ENCODE measurements around the gene ZSCAN21. TPM values are rescaled to one million over a fixed set of nuclear protein-coding genes. Genes with fewer than 3 reads are reported as not detected.

Gene ZSCAN21
- total and polyA plus RNA-seq, 2 donors (not counting 3 experiments of a cell fraction or from before 2014, with no cell fraction given): 7.4 to 7.7 TPM

DNA sequence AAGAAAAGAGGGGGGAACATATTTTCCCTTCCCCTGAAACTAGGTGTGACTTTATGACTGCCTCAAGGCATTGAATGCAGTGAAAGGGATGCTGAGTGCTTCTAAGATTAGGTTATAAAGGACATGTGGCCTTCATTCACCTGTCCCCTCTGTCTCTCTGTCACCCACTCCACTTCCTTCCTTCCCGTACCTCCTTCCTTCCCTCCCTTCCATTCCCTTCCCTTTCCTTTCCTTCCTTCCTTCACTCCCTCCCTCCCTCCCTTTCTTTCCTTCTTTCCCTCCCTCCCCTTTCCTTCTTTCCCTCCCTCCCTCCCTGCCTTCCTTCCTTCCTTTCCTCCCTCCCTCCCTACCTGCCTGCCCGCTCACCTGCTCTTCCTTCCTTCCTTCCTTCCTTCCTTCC lies 38.7 kb upstream of the ZSCAN21 start:
- no peak for FAIRE-seq
- dilution Hi-C loops (cut with MboI; ENCODE audit: extremely low pct_ligation_motif_present, low sequenced_read_pairs): no loop called here
- CTCF ChIA-PET: interaction anchor here (1.1 kb wide), 1 partner anchor 17 kb away, joined by 5 read pairs; no protein-coding TSS in a partner anchor

More for the DNA sequence above, 38.7 kb upstream of the ZSCAN21 start:
- H3K9me3 ChIP-seq (replicated peaks; ENCODE audit: control insufficient read depth, insufficient read depth, low read length): no peaks in the 10 kb centered on the region
- peaks cover 3% of the 10 kb centered on the region for H3K79me2 ChIP-seq (ENCODE audit: control insufficient read depth, insufficient read depth, low read length)
- no peak for DNase-seq (ENCODE audit: low read depth, low spot score)
- intact Hi-C loops (cut with micrococcal nuclease): no loop called here
- H3K4me2 ChIP-seq (ENCODE audit: insufficient read depth, low read length): no peak overlapping the region
- H3K4me3 ChIP-seq (replicated peaks in 1 of 3; ENCODE audit: insufficient read depth in 1 of 3, low read depth in 1 of 3, low read length in 3 of 3): no peak overlapping the region
- TF ChIP-seq MYC (IDR thresholded peaks at IDR 0.05; ENCODE audit: low read depth, low read length) (no peak), FOS (IDR thresholded peaks at IDR 0.05; ENCODE audit: borderline replicate concordance, insufficient read depth, low read length) (no peak), EZH2 (IDR thresholded peaks at IDR 0.05; ENCODE audit: borderline replicate concordance, low read depth, low read length, severe bottlenecking) (no peak), GATA2 (IDR thresholded peaks at IDR 0.05; ENCODE audit: insufficient read depth, insufficient read length, low read depth, low read length) (no peak), POLR2A (IDR thresholded peaks at IDR 0.05; ENCODE audit: low read depth, low read length) (no peak), POLR2AphosphoS5 (IDR thresholded peaks at IDR 0.05; ENCODE audit: insufficient read depth, low read depth, low read length) (no peak), JUN (IDR thresholded peaks at IDR 0.05; ENCODE audit: borderline replicate concordance, insufficient read depth, insufficient read length, low read depth) (no peak)
- TF ChIP-seq, protein P1, sequence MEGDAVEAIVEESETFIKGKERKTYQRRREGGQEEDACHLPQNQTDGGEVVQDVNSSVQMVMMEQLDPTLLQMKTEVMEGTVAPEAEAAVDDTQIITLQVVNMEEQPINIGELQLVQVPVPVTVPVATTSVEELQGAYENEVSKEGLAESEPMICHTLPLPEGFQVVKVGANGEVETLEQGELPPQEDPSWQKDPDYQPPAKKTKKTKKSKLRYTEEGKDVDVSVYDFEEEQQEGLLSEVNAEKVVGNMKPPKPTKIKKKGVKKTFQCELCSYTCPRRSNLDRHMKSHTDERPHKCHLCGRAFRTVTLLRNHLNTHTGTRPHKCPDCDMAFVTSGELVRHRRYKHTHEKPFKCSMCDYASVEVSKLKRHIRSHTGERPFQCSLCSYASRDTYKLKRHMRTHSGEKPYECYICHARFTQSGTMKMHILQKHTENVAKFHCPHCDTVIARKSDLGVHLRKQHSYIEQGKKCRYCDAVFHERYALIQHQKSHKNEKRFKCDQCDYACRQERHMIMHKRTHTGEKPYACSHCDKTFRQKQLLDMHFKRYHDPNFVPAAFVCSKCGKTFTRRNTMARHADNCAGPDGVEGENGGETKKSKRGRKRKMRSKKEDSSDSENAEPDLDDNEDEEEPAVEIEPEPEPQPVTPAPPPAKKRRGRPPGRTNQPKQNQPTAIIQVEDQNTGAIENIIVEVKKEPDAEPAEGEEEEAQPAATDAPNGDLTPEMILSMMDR (IDR thresholded peaks at IDR 0.05; ENCODE audit: extremely low read depth in 1 of 2, insufficient read depth in 1 of 2, low read depth in 1 of 2, low read length in 2 of 2): no peak
- TF ChIP-seq, protein P2, sequence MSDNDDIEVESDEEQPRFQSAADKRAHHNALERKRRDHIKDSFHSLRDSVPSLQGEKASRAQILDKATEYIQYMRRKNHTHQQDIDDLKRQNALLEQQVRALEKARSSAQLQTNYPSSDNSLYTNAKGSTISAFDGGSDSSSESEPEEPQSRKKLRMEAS (IDR thresholded peaks at IDR 0.05; ENCODE audit: insufficient read depth, insufficient read length): no peak
- H3K4me1 ChIP-seq (ENCODE audit: control insufficient read depth, extremely low read depth, insufficient read depth, low read length): peaks cover 4% of the 10 kb centered on the region
- H3K36me3 ChIP-seq (ENCODE audit: control insufficient read depth in 2 of 2, extremely low read depth in 1 of 2, insufficient read depth in 2 of 2, low read length in 2 of 2): no peaks in the 10 kb centered on the region
- no peak overlapping the region for H3K9ac ChIP-seq (replicated peaks; ENCODE audit: extremely low read depth, insufficient read depth, low read length)
- no peaks in the 10 kb centered on the region for H3K27me3 ChIP-seq (ENCODE audit: control insufficient read depth in 2 of 2, insufficient read depth in 2 of 2, low read length in 2 of 2)
- no peaks in the 10 kb centered on the region for H4K20me1 ChIP-seq (replicated peaks; ENCODE audit: control insufficient read depth, extremely low read depth, insufficient read depth, low read length)
- POLR2A ChIA-PET: interaction anchor here (0.7 kb wide), 1 partner anchor 14 kb away, joined by 4 read pairs; no protein-coding TSS in a partner anchor
- no peaks in the 10 kb centered on the region for H3K9me1 ChIP-seq (replicated peaks; ENCODE audit: control insufficient read depth, extremely low read depth, insufficient read depth, low read length)
- no peak overlapping the region for H2AFZ ChIP-seq (ENCODE audit: low read depth, low read length)
- BruUV-seq (replicated peaks): no TSS peak
- H3K27ac ChIP-seq (ENCODE audit: insufficient read depth, low read depth, low read length): no peak overlapping the region
